ENCODE measurements around the gene VRK3. TPM values are rescaled to one million over a fixed set of nuclear protein-coding genes. Genes with fewer than 3 reads are reported as not detected.

VRK3 gene
- total and polyA plus RNA-seq, 5 donors = 15.6 to 27.1 (median 23.4) TPM

GRCh38 chr19:49929611-49930482 is 95.3 kb downstream of the VRK3 start:
- DNase-seq (peak; percentile 94 to 96 (median 95)), ATAC-seq (peak; percentile 93 to 94)
- WGBS = 3% methylated on average over 43 of the region's 43 CpGs
- no peaks in the 10 kb centered on the region for H3K9me3 ChIP-seq (ENCODE audit: control insufficient read depth, low read length)
- H3K4me1 ChIP-seq (ENCODE audit: control insufficient read depth, insufficient read depth, low read length) = peaks cover 6% of the 10 kb centered on the region
- H3K4me3 ChIP-seq (ENCODE audit: low read length) = peak overlapping the region; percentile 57
- H3K27me3 ChIP-seq (ENCODE audit: control insufficient read depth, insufficient read depth) = no peaks in the 10 kb centered on the region
- H3K27ac ChIP-seq (ENCODE audit: low read length) = peak overlapping the region; percentile 56
- intact Hi-C loops (cut with DNase I) = no loop called here

- Histone ChIP-seq H3K27me3 (ENCODE audit: control insufficient read depth, insufficient read depth) (no peaks in the 10 kb centered on the region), H3K9me3 (ENCODE audit: control insufficient read depth, low read length) (no peaks in the 10 kb centered on the region), H3K27ac (ENCODE audit: low read length) (peak within 1 kb of the TSS; percentile 61), H3K4me1 (ENCODE audit: control insufficient read depth, insufficient read depth, low read length) (peaks cover 6% of the 10 kb centered on the region), H3K4me3 (ENCODE audit: low read length) (peak within 1 kb of the TSS; percentile 57)
- DNase-seq = peak; percentile 92 to 97 (median 96)
- peak; percentile 76 to 82 for ATAC-seq
- under 1% methylated on average over 48 of the region's 48 CpGs for WGBS
- intact Hi-C loops (cut with DNase I) = no loop called here
These were observed 96.0 kb downstream of the VRK3 start, which contains the start of the genes ATF5 and NUP62 for GRCh38 chr19:49929121-49929610. Gene ATF5, plus strand, starts transcription at chr19:49929205. Its CDS starts 1,646 bp downstream, at chr19:49930851. Gene NUP62, minus strand, starts transcription at chr19:49929504. Its CDS starts 19,697 bp downstream, at chr19:49909807.

- Histone ChIP-seq H3K27me3 (ENCODE audit: control insufficient read depth, insufficient read depth) (no peaks in the 10 kb centered on the region), H3K9me3 (ENCODE audit: control insufficient read depth, low read length) (no peaks in the 10 kb centered on the region), H3K4me3 (ENCODE audit: low read length) (no peak overlapping the region), H3K4me1 (ENCODE audit: control insufficient read depth, insufficient read depth, low read length) (peaks cover 6% of the 10 kb centered on the region), H3K27ac (ENCODE audit: low read length) (no peak overlapping the region)
- intact Hi-C loops (cut with DNase I) = no loop called here
- ATAC-seq (no peak), DNase-seq (peak in 1 of 3 donors; percentile 17)
- WGBS = 79% methylated on average over 14 of the region's 14 CpGs
These were observed 97.5 kb downstream of the VRK3 start for GRCh38 chr19:49927526-49928264.

- intact Hi-C loops (cut with DNase I) = no loop called here
- Histone ChIP-seq H3K27me3 (ENCODE audit: control insufficient read depth, insufficient read depth) (no peaks in the 10 kb centered on the region), H3K9me3 (ENCODE audit: control insufficient read depth, low read length) (no peaks in the 10 kb centered on the region), H3K4me3 (ENCODE audit: low read length) (no peak overlapping the region), H3K4me1 (ENCODE audit: control insufficient read depth, insufficient read depth, low read length) (peaks cover 6% of the 10 kb centered on the region), H3K27ac (ENCODE audit: low read length) (no peak overlapping the region)
- DNase-seq = no peak
- 89% methylated on average over 10 of the region's 10 CpGs for whole genome bisulfite sequencing
- ATAC-seq = no peak
These were observed 98.7 kb downstream of the VRK3 start for GRCh38 chr19:49926515-49926914.

Other genes with a start within 250 kb of the VRK3 start
- gene FUZ, start 212.1 kb downstream of the VRK3 start, total RNA-seq = 10 to 100 TPM; 13.2 to 21.3 (median 16.4) TPM
- 25.8 TPM for gene FUZ, start 212.1 kb downstream of the VRK3 start, polyA plus RNA-seq
- 10 to 100 TPM; 37.8 to 50.4 (median 43.1) TPM for gene MED25, start 207.1 kb downstream of the VRK3 start, total RNA-seq
- 39.2 TPM for gene MED25, start 207.1 kb downstream of the VRK3 start, polyA plus RNA-seq
- 100 to 1,000 TPM; 127 to 146 (median 141) TPM for gene PTOV1, start 174.2 kb downstream of the VRK3 start, total RNA-seq
- gene PTOV1, start 174.2 kb downstream of the VRK3 start, polyA plus RNA-seq = 134 TPM
- gene PNKP, start 157.8 kb downstream of the VRK3 start, total RNA-seq = 100 to 1,000 TPM in 1 of 4 donors, 10 to 100 TPM in 3; 38.6 to 144 (median 42.9) TPM
- gene PNKP, start 157.8 kb downstream of the VRK3 start, polyA plus RNA-seq = 40.8 TPM
- gene AKT1S1, start 148.0 kb downstream of the VRK3 start, total RNA-seq = 10 to 100 TPM; 32.4 to 38.7 (median 36.4) TPM
- gene AKT1S1, start 148.0 kb downstream of the VRK3 start, polyA plus RNA-seq = 40.2 TPM
- gene TBC1D17, start 147.7 kb downstream of the VRK3 start, total RNA-seq = 10 to 100 TPM; 35.7 to 45.7 (median 42.1) TPM
- gene TBC1D17, start 147.7 kb downstream of the VRK3 start, polyA plus RNA-seq = 35.6 TPM
- gene IL4I1, start 128.5 kb downstream of the VRK3 start, total RNA-seq = under 1 TPM in 3 of 4 donors, not detected in 1; 0.24 to 0.92 (median 0.60) TPM
- 0.29 TPM for gene IL4I1, start 128.5 kb downstream of the VRK3 start, polyA plus RNA-seq
- 10 to 100 TPM in 2 of 4 donors, 1 to 10 TPM in 2; 7.1 to 12.9 (median 9.4) TPM for gene ATF5, start 96.2 kb downstream of the VRK3 start, total RNA-seq
- gene ATF5, start 96.2 kb downstream of the VRK3 start, polyA plus RNA-seq = 16.8 TPM
- 10 to 100 TPM; 25.9 to 34.0 (median 29.7) TPM for gene NUP62, start 95.9 kb downstream of the VRK3 start, total RNA-seq
- gene NUP62, start 95.9 kb downstream of the VRK3 start, polyA plus RNA-seq = 19.9 TPM
- gene SIGLEC11, start 64.2 kb downstream of the VRK3 start, total RNA-seq = 1 to 10 TPM in 3 of 4 donors, under 1 TPM in 1; 0.64 to 1.6 (median 1.3) TPM
- 0.86 TPM for gene SIGLEC11, start 64.2 kb downstream of the VRK3 start, polyA plus RNA-seq
- gene ZNF473, start 633 bp upstream of the VRK3 start, total RNA-seq = 1 to 10 TPM; 3.9 to 5.5 (median 5.1) TPM
- 2.1 TPM for gene ZNF473, start 633 bp upstream of the VRK3 start, polyA plus RNA-seq
- gene IZUMO2, start 137.9 kb upstream of the VRK3 start, total RNA-seq = not detected
- gene IZUMO2, start 137.9 kb upstream of the VRK3 start, polyA plus RNA-seq = not detected
- gene MYH14, start 178.2 kb upstream of the VRK3 start, total RNA-seq = 10 to 100 TPM; 69.9 to 92.9 (median 76.5) TPM
- gene MYH14, start 178.2 kb upstream of the VRK3 start, polyA plus RNA-seq = 73.6 TPM